Lower leg skin (tissue), 3 donors: ENCODE measurements around the gene DLGAP1.

Experiments
- POLR2A ChIP-seq, 2 donors: fragments of 450-650 bp; IDR thresholded peaks; one replicate each; pipeline ENCODE4 v1.6.1; 2016 to 2017; ENCODE audit warnings: antibody characterized with exemption in 2 of 2, mild to moderate bottlenecking in 1 of 2, moderate library complexity in 1 of 2
- TF ChIP-seq, protein P1 (sequence below), 3 donors: fragments of 450-650 bp; IDR thresholded peaks; one replicate each; pipeline ENCODE4 v1.5.1; 2016; ENCODE audit warnings: antibody characterized with exemption in 3 of 3, mild to moderate bottlenecking in 3 of 3, moderate library complexity in 2 of 3

DNA sequence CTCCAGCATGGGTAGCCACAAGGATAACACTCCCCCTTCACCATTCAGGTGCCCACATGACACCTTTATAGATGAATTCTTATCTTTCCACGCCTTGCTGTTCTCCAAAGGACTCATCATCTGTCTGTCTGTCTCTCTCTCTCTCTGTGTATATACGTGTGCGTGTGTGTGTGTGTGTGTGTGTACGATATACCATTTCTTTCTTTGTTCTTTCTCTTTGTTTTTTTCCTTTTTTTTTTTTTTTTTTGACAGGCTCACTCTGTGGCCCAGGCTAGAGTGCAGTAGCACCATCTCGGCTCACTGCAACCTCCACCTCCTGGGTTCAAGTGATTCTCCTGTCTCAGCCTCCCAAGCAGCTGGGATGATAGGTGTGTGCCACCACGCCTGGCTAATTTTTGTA lies 98.2 kb downstream of the DLGAP1 start:
- TF ChIP-seq, protein P1, sequence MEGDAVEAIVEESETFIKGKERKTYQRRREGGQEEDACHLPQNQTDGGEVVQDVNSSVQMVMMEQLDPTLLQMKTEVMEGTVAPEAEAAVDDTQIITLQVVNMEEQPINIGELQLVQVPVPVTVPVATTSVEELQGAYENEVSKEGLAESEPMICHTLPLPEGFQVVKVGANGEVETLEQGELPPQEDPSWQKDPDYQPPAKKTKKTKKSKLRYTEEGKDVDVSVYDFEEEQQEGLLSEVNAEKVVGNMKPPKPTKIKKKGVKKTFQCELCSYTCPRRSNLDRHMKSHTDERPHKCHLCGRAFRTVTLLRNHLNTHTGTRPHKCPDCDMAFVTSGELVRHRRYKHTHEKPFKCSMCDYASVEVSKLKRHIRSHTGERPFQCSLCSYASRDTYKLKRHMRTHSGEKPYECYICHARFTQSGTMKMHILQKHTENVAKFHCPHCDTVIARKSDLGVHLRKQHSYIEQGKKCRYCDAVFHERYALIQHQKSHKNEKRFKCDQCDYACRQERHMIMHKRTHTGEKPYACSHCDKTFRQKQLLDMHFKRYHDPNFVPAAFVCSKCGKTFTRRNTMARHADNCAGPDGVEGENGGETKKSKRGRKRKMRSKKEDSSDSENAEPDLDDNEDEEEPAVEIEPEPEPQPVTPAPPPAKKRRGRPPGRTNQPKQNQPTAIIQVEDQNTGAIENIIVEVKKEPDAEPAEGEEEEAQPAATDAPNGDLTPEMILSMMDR (IDR thresholded peaks at IDR 0.05): no peak
- no peak for TF ChIP-seq POLR2A (IDR thresholded peaks at IDR 0.05)
